ENCODE data around the gene TP53I13.

TP53I13 gene

GRCh38 chr17:29593591-29594518, 25.4 kb downstream of the TP53I13 start:
- DNase-seq (ENCODE audit: low read depth): no peak

GRCh38 chr17:29594519-29595090, 26.1 kb downstream of the TP53I13 start:
- no peak for DNase-seq (ENCODE audit: low read depth)

- DNase-seq (ENCODE audit: low read depth): no peak
Measured at GRCh38 chr17:29595107-29595942, 26.8 kb downstream of the TP53I13 start.

GRCh38 chr17:29595943-29596774, 27.7 kb downstream of the TP53I13 start:
- DNase-seq (ENCODE audit: low read depth): no peak

- DNase-seq (ENCODE audit: low read depth): no peak
Measured at GRCh38 chr17:29596811-29597210, 28.3 kb downstream of the TP53I13 start.

- DNase-seq (ENCODE audit: low read depth): no peak
Measured at GRCh38 chr17:29597361-29598172, 29.1 kb downstream of the TP53I13 start.

- DNase-seq (ENCODE audit: low read depth): no peak
Measured at GRCh38 chr17:29603109-29603674, 34.7 kb downstream of the TP53I13 start.

GRCh38 chr17:29607557-29608195, 39.2 kb downstream of the TP53I13 start:
- DNase-seq (ENCODE audit: low read depth): no peak

- no peak for DNase-seq (ENCODE audit: low read depth)
Measured at GRCh38 chr17:29608986-29609385, 40.5 kb downstream of the TP53I13 start.

GRCh38 chr17:29610395-29610794, 41.9 kb downstream of the TP53I13 start:
- no peak for DNase-seq (ENCODE audit: low read depth)

GRCh38 chr17:29611351-29612093, 43.0 kb downstream of the TP53I13 start:
- no peak for DNase-seq (ENCODE audit: low read depth)

- no peak for DNase-seq (ENCODE audit: low read depth)
Measured at GRCh38 chr17:29612094-29612403, 43.5 kb downstream of the TP53I13 start.

- no peak for DNase-seq (ENCODE audit: low read depth)
Measured at GRCh38 chr17:29612404-29613280, 44.1 kb downstream of the TP53I13 start.

GRCh38 chr17:29613352-29613837, 44.9 kb downstream of the TP53I13 start:
- DNase-seq (ENCODE audit: low read depth): no peak

- no peak for DNase-seq (ENCODE audit: low read depth)
Measured at GRCh38 chr17:29613856-29614255, 45.4 kb downstream of the TP53I13 start.

- no peak for DNase-seq (ENCODE audit: low read depth)
Measured at GRCh38 chr17:29614349-29615047, 46.0 kb downstream of the TP53I13 start.

- DNase-seq (ENCODE audit: low read depth): no peak
Measured at GRCh38 chr17:29615048-29615385, 46.5 kb downstream of the TP53I13 start.

Data from HS-5 (cell line).